Endodermal cell (in vitro differentiated cells): ENCODE data around the gene MPHOSPH6. TPM values are rescaled to one million over a fixed set of nuclear protein-coding genes. Genes with fewer than 3 reads are reported as not detected.

Source experiments
- DNase-seq: peaks from one replicate; pipeline ENCODE4 v3.0.0-alpha.2; 2017
- H3K27ac ChIP-seq: 2 replicates; pipeline ENCODE4 v1.5.1; 2013; ENCODE audit warnings: mild to moderate bottlenecking, low read depth, low read length, moderate library complexity
- H3K27me3 ChIP-seq: 2 replicates; pipeline ENCODE4 v1.6.1; 2013; ENCODE audit warnings: mild to moderate bottlenecking, low read length, moderate library complexity; ENCODE audit not compliant: insufficient read depth, control insufficient read depth, poor library complexity, severe bottlenecking
- H3K36me3 ChIP-seq: 2 replicates; pipeline ENCODE4 v1.7.0; 2013; ENCODE audit warnings: mild to moderate bottlenecking, low read length, moderate library complexity; ENCODE audit not compliant: control insufficient read depth, insufficient read depth
- H3K4me1 ChIP-seq: one replicate; pipeline ENCODE4 v1.7.0; 2013; ENCODE audit warnings: low read length; ENCODE audit not compliant: control insufficient read depth, insufficient read depth
- H3K4me3 ChIP-seq: 2 replicates; pipeline ENCODE4 v1.5.1; 2013; ENCODE audit warnings: mild to moderate bottlenecking, low read length, moderate library complexity
- H3K9ac ChIP-seq: 2 replicates; pipeline ENCODE4 v1.6.1; 2013; ENCODE audit warnings: mild to moderate bottlenecking, low read length, moderate library complexity; ENCODE audit not compliant: poor library complexity, severe bottlenecking; ENCODE audit errors: extremely low read depth
- H3K9me3 ChIP-seq: 2 replicates; pipeline ENCODE4 v1.6.1; 2013; ENCODE audit warnings: mild to moderate bottlenecking, low read length, moderate library complexity; ENCODE audit not compliant: control insufficient read depth
- H3K27ac Mint-ChIP-seq: 2 replicates; pipeline ENCODE4 v1.8.0; 2020; ENCODE audit warnings: mixed read lengths
- H3K27me3 Mint-ChIP-seq: 2 replicates; pipeline ENCODE4 v1.8.0; 2021; ENCODE audit warnings: mild to moderate bottlenecking, mixed read lengths; ENCODE audit not compliant: insufficient read depth
- H3K36me3 Mint-ChIP-seq: 2 replicates; pipeline ENCODE4 v1.8.0; 2020; ENCODE audit warnings: low read depth, mixed read lengths
- H3K4me1 Mint-ChIP-seq: 2 replicates; pipeline ENCODE4 v1.8.0; 2020; ENCODE audit warnings: mixed read lengths
- H3K4me3 Mint-ChIP-seq: 2 replicates; pipeline ENCODE4 v1.8.0; 2020; ENCODE audit warnings: mild to moderate bottlenecking, moderate library complexity, mixed read lengths
- H3K9me3 Mint-ChIP-seq: 2 replicates; pipeline ENCODE4 v1.8.0; 2020; ENCODE audit warnings: mild to moderate bottlenecking, mixed read lengths
- CTCF ChIP-seq: fragments of 200-600 bp; sonication (generic); conservative IDR thresholded peaks from 2 replicates; pipeline ENCODE4 v1.5.0; 2021; ENCODE audit warnings: antibody characterized with exemption, mild to moderate bottlenecking
- WGBS, 2 experiments: methylation state at CpG; one replicate each; pipeline versions ENCODE4 v1.1.5 to v1.1.7; 2013; ENCODE audit warnings: missing lambda C conversion rate in 2 of 2, mixed read lengths in 1 of 2; ENCODE audit not compliant: insufficient coverage in 1 of 2, insufficient read length in 1 of 2; 5-methylcytosine and 5-hydroxymethylcytosine counted together
- total RNA-seq, 2 donors: library from RNA; stranded (reverse); fragmentation: NEBNext Ultra II Directional in 1 of 2; extraction: Animal tissue kit (Norgen Biotek cat#: 25700) in 1 of 2; gene quantifications; 2 replicates in 1 of 2; 3 replicates in 1 of 2; pipeline ENCODE4 v1.2.1, GENCODE V29; 2021

The MPHOSPH6 gene
- total RNA-seq, 2 donors from 2014 or later: 38.6 to 39.1 TPM

GRCh38 chr16:82124651-82125050, 45.4 kb downstream of the MPHOSPH6 start:
- Mint-ChIP-seq H3K9me3 (no peaks in the 10 kb centered on the region), H3K4me1 (peaks cover 8% of the 10 kb centered on the region), H3K4me3 (no peak overlapping the region), H3K27ac (no peak overlapping the region), H3K36me3 (no peaks in the 10 kb centered on the region), H3K27me3 (no peaks in the 10 kb centered on the region)
- Histone ChIP-seq H3K4me1 (no peaks in the 10 kb centered on the region), H3K9me3 (no peaks in the 10 kb centered on the region), H3K27ac (no peak overlapping the region), H3K9ac (no peak overlapping the region), H3K36me3 (no peaks in the 10 kb centered on the region), H3K27me3 (no peaks in the 10 kb centered on the region), H3K4me3 (no peak overlapping the region)
- TF ChIP-seq CTCF: no peak
- 88 to 100% methylated on average over 2 to 3 of the region's 3 CpGs for WGBS, 2 experiments
- no peak for DNase-seq

DNA sequence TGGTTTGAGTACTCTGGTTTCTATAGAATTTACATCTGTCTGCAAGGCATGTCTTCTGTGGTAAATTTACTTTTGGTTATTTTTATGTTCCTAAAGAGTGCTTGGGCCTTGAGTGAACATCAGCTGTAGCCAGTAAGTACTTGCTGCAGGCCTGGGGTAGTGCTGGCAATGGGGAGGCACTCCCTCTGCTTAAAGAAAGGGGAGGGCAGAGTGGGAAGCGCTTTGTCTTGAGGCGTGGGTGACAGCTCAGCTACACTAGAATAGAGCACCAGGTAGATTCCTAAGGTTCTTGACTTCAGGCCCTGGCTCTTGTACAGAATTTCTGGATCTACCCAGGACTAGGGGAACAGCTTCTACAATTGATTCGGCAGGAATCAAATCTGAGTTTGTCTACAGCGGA, 50.6 kb downstream of the MPHOSPH6 start:
- 65 to 75% methylated on average over 4 of the region's 4 CpGs for WGBS, 2 experiments
- Mint-ChIP-seq H3K27me3 (no peaks in the 10 kb centered on the region), H3K27ac (no peak overlapping the region), H3K36me3 (no peaks in the 10 kb centered on the region), H3K4me3 (no peak overlapping the region), H3K9me3 (no peaks in the 10 kb centered on the region), H3K4me1 (no peaks in the 10 kb centered on the region)
- H3K4me1 ChIP-seq: no peaks in the 10 kb centered on the region
- no peaks in the 10 kb centered on the region for H3K27me3 ChIP-seq
- no peaks in the 10 kb centered on the region for H3K36me3 ChIP-seq
- H3K9me3 ChIP-seq: no peaks in the 10 kb centered on the region
- no peak for TF ChIP-seq CTCF
- H3K4me3 ChIP-seq: no peak overlapping the region
- no peak overlapping the region for H3K9ac ChIP-seq
- H3K27ac ChIP-seq: no peak overlapping the region
- no peak for DNase-seq

DNA sequence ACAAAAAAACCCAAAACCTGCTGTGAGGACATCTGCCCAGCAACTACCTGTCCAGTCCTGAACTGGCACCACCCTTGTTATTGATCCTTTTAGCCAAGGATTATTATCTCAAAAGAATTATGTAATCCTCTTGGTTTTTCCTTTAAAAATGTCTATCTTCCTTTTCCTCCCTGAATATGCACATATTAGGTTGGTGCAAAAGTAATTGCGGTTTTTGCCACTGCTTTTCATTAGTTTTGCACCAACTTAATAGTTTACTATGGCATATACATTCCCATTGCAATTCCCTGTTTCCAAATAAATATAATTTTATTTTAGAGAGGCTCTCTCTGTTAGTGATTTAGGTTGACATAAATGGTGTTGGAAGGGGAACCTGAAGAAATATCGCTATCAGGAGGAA, 51.3 kb downstream of the MPHOSPH6 start:
- H3K4me1 ChIP-seq: no peaks in the 10 kb centered on the region
- WGBS, 2 experiments: 97 to 100% methylated on average over 1 to 2 of the region's 2 CpGs
- Mint-ChIP-seq H3K4me3 (no peak overlapping the region), H3K36me3 (no peaks in the 10 kb centered on the region), H3K9me3 (no peaks in the 10 kb centered on the region), H3K27me3 (no peaks in the 10 kb centered on the region), H3K4me1 (no peaks in the 10 kb centered on the region), H3K27ac (no peak overlapping the region)
- H3K27ac ChIP-seq: no peak overlapping the region
- TF ChIP-seq CTCF: no peak
- H3K9ac ChIP-seq: no peak overlapping the region
- H3K36me3 ChIP-seq: no peaks in the 10 kb centered on the region
- H3K4me3 ChIP-seq: no peak overlapping the region
- no peaks in the 10 kb centered on the region for H3K27me3 ChIP-seq
- no peaks in the 10 kb centered on the region for H3K9me3 ChIP-seq
- DNase-seq: no peak
